Stimulated activated CD4-positive, alpha-beta T cell treated with anti-CD3 and anti-CD28 coated beads, Interleukin-1b, Interleukin-23, amount 100 ng/mL, for 1 hour (primary cell): ENCODE results near the gene SLC12A7.

Source experiments
- DNase-seq, 2 donors: peaks; one replicate each; pipeline ENCODE4 v3.0.0-alpha.2; 2020; ENCODE audit warnings: low read depth in 2 of 2

Gene SLC12A7

GRCh38 chr5:1077491-1078020 is 34.3 kb downstream of the SLC12A7 start:
- no peak for DNase-seq

DNA sequence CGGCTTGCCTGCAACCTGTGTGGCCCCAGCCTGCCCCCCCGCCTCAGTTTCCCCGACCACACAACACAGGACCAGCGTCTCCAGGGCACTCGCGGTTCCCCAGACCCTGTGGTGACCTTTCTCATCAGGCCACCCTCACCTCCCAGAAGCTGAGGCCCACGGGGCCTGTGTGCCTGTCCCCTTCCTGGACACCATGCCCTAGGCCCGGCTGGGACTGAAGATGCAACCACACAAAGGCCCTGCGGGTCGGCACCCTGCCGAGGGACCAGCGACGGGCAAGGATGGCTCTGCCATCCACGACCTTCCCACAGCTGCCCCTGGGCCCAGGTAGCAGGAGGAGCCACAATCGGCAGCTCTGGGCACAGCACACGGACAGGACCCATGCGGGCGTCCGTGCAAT is 34.8 kb downstream of the SLC12A7 start:
- no peak for DNase-seq

DNA sequence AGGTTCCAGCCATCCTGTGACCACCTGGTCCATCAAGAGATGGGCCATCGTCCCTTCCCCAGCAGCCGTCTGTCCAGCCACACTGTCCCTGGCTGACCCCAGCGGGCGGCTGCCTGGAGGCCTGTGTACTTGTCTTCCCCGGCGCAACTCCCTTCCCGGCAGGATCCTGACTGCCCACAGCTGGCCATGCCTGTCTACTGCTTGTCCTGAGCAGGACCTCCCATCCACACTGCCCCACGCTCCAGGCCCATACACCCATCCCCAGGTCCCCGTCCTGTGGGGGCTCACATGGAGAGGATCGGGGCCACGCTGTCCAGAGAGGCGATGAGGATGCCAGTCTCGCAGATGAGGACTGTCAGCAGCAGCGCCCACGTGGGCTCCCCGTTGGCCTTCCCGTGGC is 35.5 kb downstream of the SLC12A7 start:
- no peak for DNase-seq

GRCh38 chr5:1075931-1076330 is 35.9 kb downstream of the SLC12A7 start:
- no peak for DNase-seq

DNA sequence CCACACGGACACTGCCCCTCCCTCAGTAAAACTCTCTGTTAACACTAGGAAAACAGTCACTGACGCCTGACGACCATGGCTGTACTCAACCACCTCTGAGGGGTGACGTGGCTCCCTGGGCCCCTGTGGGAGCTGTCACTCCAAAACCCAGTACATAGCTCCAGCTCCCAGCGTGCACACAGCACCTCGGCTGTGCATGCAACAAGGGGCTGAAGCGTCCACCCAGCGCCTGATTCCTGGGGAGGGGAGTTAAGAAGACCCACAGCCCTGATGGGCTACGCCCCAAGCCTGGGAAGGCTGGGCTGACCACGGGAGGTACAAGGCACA is 36.3 kb downstream of the SLC12A7 start:
- DNase-seq, result no peak

DNA sequence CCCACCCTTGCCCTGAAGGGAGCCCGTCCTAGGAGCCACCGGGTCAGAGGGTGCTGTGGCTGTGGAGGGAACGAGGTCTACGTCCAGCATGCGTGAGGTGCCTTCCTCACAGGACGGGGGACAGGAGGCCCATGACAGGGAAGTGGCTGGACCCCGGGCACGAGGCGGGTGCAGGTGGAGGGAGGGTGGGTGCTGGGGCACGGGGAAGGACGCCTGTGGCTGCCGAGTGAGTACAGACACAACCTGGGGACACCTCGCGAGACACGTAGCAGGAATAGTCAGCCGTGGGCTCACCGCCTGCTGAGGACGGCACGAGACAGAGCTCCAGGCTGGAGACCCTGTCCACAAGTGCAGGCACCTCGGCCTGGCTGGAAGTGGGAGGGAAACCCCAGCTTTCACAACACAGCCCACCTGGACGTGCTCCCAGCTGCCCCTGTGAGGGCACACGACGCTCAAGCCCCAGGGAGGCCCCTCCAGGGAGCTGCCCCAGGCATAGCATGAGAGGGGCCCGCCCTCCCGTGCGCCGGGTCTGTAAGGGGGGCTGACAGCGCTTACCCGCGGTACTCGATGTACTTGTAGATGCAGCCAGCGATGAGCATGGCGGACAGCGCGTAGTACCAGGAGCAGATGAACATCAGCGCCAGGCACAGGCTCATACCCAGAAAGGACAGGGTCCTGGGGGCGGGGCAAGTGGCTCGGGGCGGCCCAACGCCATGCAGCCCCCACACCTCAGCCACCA is 36.9 kb downstream of the SLC12A7 start:
- DNase-seq, result no peak

DNA sequence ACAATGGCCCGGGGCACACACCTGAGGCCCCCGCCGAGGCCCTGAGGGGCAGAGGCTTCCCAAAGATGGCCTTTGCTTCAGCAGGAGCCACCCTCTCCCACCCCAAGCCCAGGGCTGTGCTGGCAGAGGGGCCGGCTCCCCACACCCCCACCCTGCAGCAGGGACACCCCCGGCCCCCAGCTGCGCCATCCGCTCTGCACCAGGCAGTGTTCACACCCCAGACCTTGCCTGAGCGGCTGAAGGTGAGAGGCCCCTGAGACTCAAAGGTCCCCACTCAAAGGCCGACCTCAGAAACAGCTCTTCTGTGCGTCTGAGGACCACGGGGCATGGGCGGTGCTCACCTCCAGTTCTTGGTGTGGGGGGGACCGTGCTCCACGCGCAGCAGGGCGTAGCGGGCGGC is 37.6 kb downstream of the SLC12A7 start:
- no peak for DNase-seq

DNA sequence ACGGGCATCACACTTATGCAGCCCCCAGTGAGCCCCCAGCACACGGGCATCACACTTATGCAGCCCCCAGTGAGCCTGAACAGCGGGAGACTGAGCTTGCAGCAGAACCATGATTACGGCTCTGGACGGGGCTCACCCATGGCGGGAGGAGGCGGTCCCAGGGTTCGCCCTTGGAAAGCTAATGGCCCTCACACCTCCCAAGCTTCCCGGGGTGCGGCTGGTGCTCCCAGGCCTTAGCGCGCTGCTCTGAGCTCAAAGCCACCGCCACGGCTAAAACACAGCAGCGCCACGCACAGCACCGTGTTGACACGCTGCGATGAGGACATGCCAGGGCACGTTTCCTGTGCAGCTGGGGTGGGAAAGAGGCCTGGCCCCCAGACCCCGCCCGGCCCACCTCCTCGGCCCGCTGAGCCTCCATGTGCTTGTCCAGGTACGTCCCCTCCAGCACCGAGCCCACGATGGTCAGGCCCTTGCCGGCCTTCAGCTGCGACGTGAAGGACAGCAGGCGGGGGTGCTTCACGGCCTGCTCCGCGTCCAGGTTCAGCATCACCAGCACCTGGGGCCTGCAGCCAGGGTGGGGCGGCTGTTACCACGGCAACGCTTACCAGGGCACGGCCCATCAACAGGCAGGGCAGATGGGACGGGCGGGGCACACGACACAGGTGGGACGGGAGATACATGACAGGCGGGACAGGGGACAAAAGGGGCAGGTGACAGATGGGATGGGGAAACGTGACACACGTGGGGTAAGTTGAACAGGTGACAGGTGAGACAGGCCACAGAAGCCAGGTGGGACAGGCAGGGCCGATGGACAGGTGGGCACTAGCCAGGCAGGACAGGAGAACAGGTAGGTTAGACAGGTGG is 38.4 kb downstream of the SLC12A7 start:
- DNase-seq, result no peak

DNA sequence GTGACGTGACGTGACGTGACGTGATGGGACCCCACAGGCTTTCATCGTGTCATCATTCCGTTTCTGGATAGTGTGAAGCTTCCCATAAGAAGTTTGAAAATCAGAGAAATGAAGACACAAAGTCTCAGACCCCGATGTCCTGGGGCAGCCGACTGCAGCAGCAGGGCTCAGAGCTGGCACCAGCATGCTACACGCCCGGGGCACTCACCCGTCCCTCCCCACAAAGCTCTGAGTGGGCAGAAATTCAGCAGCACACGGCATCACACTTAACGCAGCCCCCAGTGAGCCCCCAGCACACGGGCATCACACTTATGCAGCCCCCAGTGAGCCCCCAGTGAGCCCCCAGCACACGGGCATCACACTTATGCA is 42.2 kb downstream of the SLC12A7 start:
- DNase-seq, result no peak

GRCh38 chr5:1068895-1069719 is 42.8 kb downstream of the SLC12A7 start:
- DNase-seq, result no peak

DNA sequence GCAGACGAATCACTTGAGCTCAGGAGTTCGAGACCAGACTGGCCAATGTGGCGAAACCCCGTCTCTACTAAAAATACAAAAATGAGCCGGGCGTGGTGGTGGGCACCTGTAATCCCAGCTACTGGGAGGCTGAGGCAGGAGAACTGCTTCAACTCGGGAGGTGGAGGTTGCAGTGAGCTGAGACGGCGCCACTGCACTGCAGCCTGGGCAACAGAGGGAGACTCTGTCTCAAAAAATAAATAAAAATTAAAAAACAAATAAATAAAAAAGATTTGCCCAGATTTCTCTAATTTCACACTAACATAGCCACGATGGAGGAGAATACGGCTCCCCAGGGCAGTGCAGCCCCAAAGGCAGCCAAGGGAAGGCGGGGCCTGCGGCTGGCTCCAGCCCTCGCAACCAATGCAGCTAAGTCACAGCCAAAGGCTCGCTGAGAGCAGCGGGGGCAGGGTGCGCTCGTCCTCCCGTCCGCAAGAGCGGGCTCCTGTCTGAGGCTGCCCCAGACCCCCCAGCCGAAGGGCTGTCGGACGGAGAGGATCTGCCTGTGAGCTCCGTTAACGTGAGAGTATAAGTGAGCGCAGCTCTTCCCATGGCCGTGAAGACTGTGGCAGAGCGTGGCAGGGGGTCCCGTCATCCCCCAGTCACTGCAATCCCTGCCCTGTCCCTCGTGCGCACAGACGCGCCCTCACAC is 43.5 kb downstream of the SLC12A7 start:
- DNase-seq, result no peak

DNA sequence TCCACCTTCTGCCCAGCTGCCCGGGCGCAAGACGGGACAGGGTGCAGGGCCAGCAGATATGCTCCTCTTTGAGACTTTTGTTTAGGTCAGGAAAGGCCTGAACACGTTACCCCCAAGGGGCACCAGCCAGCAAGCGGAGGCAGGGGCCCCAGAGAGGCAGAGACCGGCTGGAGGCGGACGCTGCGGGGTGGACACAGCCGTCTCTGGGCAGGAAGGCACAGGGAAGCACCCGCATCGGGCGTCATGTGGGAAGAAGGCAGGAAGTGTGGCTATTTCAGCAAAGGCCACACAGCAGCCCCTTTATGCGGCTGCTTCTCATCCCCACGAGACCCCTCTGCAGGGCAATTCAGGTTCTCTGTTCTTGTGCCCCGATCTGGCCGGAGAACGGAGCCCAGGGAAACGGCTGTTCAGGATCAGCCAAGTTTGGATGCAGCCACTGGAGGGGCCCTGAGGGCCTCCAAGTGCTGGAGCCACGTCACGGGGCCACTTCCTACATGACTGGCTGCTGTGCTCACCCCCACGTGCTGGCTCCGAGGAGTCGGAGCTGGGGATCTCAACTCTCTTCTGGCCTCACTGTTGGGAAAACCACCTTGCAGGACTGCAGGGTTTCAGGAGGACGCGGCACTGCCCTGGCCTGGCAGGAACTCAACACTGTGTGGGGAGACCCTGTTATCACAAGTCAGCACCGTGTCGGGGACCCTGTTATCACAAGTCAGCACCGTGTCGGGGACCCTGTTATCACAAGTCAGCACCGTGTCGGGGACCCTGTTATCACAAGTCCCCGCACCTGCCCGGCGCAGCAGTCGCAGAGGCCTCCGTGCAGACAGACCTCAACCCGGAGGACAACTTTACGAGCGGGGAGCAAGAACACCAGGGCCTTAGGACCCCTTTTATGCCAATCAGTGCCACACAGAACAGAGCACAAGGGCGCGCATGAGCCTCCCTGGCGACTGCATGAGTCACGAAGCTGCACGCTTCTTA is 44.4 kb downstream of the SLC12A7 start:
- DNase-seq, result no peak

DNA sequence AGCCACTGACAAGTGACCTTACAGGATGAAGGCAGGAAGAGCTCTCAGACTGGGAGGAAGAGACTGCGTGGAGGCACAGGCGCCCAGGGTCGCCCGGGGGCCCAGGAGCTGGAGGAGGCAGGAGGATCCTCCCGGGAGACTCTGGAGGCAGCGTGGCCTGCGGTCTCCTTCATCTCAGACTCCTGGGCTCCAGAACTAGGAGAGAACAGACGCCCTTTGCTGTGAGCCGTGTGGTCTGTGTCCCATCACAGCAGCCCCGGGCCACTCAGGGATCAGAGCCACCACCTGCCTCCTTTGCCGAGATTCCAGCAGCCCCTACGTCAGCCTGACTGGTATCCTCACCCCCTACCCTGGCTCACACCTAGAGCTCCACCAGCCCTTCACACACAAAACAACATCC is 45.2 kb downstream of the SLC12A7 start:
- no peak for DNase-seq

DNA sequence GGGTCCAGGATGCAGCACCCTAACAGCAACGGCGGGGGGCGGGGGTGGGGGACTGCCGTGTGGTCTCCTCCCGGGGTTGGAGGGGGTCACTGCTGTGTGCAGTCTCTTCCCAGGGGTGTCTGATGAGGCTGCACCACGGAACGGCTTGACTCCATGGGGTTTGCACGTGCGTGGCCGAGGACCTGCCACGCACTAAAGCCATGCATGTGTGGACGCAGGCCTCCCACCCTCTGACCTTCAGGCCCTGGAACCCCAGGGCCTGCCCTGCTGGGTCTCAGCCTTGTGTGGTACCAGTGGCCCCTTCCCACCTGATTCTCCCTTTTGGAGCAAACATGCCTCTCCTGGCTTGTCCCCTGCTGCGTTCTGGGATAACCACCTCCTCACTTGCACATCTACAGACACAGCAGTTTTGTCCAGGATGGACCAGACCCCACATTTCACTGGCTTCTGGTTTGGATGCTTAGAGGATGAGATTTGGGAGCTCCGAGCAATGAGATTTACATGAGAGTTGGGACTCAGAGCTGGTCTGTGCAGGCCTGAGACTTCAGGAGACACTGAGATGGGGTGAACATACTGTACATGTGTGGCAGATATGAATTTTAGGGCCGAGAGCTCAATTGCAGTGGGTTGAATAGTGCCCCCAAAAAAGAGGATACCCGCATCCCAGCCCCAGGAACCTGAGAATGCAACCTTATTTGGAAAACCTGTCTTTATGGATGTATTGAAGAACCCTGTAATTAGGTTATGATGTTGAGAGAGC is 45.8 kb downstream of the SLC12A7 start:
- no peak for DNase-seq

DNA sequence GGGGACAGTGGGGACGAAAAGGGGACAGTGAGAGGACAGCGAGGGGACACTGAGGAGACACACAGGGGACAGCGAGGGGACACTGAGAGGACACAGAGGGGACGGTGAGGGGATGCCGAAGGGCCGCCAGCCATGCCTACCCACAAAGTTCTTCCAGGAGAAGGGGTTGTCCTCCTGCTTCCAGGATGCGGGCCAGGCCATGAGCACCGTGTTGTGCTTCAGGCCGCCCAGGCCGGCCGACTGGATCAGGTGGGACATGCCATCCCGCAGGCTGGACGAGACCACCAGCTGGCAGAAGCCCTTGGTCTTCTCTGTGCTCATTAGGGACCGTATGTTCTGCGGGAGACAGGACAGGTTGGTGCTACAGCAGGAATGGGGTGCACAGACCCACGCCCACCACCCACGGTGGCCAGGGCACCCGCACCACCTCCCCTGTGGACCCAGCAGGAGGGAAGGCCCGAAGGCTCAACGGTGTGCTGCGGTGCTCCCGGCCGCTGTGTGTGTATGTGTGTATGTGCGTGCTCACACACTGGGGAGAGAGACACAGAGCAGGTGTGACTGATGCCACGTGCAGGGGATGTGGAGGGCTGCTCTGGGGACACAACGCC is 46.6 kb downstream of the SLC12A7 start:
- no peak for DNase-seq

- no peak for DNase-seq
These were observed 47.3 kb downstream of the SLC12A7 start for GRCh38 chr5:1064383-1065142.

DNA sequence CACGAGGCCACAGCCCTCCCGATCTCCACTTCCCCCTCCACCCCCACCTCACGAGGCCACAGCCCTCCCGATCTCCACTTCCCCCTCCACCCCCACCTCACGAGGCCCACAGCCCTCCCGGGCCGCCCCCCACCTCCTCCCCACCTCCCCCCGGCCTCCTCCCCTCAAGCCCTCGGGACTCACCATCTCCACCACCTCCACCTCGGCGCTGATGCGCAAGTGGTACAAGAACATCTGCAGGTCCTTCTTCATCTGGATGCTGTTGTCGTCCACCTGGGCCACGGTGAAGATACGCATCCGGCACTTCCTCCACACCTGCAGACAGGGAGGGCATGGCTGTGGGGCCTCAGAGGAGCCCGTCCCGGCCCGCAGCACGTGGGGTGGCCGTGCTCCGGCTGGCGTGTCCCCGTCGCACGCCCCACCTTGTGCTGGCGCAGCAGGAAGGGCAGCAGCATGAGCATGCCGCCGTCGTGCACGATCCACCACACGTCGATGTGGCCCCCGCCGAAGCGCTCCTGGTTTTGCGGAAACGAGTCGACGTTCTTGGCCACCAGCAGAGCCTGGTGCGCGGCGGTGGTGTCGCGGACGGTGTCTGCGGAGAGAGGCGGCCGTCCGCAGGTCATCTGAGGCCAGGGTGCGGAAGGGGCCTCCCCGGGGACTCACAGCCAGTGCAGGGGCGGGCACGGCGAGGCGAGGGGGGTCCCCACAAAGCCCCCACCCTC is 48.0 kb downstream of the SLC12A7 start:
- no peak for DNase-seq
